OCI-LY3 (cell line): ENCODE measurements around the gene LRP1B.

Source experiments
- CTCF ChIP-seq: fragments of 200-600, 300-600 bp; sonication (generic); IDR thresholded peaks from 2 replicates; pipeline ENCODE4 v1.5.1; 2014; ENCODE audit warnings: antibody characterized with exemption, low read length, low read depth
- EZH2phosphoT487 ChIP-seq: fragments of 200-600 bp; shearing (Covaris generic); IDR thresholded peaks from 2 replicates; pipeline ENCODE4 v1.6.1; 2018; ENCODE audit warnings: antibody characterized with exemption, mixed run types, low read depth

- TF ChIP-seq CTCF (no peak), EZH2phosphoT487 (no peak)
Measured at GRCh38 chr2:141610564-141611175, 520.1 kb downstream of the LRP1B start.
